AG09319 (cell line): Measurements from ENCODE around the gene NDST3.
"Not testable (repeated sequence)": the region's sequence is repeated elsewhere in the genome, so short reads cannot be mapped to it uniquely, and the experiment has no call there.

Source experiments
- DNase-seq: peaks from one replicate; pipeline ENCODE4 v3.0.0-alpha.2; 2010; ENCODE audit warnings: low read depth; ENCODE audit errors: extremely low read depth
- TF ChIP-seq, protein P1 (sequence below): IDR thresholded peaks from 2 replicates; pipeline ENCODE4 v1.5.1; 2011; ENCODE audit warnings: low read depth, mild to moderate bottlenecking, inconsistent platforms, low read length, moderate library complexity

NDST3 gene

GRCh38 chr4:118249890-118250289 is 215.6 kb downstream of the NDST3 start:
- DNase-seq = no peak
- TF ChIP-seq, protein P1, sequence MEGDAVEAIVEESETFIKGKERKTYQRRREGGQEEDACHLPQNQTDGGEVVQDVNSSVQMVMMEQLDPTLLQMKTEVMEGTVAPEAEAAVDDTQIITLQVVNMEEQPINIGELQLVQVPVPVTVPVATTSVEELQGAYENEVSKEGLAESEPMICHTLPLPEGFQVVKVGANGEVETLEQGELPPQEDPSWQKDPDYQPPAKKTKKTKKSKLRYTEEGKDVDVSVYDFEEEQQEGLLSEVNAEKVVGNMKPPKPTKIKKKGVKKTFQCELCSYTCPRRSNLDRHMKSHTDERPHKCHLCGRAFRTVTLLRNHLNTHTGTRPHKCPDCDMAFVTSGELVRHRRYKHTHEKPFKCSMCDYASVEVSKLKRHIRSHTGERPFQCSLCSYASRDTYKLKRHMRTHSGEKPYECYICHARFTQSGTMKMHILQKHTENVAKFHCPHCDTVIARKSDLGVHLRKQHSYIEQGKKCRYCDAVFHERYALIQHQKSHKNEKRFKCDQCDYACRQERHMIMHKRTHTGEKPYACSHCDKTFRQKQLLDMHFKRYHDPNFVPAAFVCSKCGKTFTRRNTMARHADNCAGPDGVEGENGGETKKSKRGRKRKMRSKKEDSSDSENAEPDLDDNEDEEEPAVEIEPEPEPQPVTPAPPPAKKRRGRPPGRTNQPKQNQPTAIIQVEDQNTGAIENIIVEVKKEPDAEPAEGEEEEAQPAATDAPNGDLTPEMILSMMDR = no peak

DNA sequence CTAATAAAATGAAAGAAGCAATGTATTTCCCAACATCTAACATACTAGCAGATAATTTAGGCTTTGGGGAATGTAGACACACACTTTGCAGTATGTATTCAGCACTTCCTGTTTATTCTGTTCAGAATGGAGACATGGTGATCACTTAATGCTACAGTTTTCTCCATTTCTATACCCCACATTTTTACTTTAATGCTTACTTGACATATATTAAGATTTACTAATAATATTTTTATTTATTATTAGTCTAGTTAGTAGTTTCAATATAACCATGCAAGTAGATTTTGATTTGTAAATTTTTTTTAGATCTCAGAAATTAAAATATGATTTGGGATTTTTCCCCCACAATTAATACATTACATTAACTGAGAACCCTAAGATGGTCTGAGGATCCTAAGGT is 220.1 kb downstream of the NDST3 start:
- no peak for DNase-seq
- TF ChIP-seq, protein P1 = no peak

DNA sequence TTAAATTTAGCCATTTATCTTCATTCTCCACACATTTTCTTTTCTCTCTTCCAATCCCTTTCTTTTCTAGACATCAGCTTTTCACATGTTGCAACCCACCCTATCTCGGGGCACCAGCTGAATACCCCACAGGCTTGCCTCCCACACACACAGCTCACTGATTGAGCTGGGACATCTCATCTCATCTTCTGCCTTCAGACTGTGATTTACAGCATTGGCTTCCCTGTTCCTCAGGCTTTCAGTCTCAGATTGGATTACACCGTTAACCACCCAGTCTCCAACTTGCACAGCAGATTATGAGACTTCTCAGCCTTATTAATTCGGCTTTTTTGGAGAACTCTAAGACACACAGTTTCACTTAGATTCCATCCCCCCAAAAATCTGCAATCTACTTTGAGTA is 224.8 kb downstream of the NDST3 start:
- TF ChIP-seq, protein P1 = no peak
- DNase-seq = no peak

DNA sequence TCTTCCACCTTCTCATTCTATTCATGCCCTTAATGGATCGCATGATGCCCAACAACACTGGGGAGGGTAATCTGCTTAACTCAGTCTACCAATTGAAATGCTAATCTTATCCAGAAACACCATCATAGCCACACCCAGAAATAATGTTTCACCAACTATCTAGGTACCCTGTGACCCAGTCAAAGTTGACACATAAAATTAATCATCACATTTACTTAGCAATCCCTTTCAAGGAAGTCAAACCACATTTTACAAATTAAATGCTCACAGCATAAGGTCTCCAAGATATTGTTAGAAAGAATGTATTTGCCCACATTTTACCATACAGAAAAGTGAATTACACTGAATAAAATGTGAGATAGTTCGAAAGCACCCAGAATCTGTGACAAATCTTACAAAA is 226.0 kb downstream of the NDST3 start:
- no peak for DNase-seq
- TF ChIP-seq, protein P1 = no peak

GRCh38 chr4:118264096-118264495 is 229.8 kb downstream of the NDST3 start:
- DNase-seq = no peak
- TF ChIP-seq, protein P1 = no peak

DNA sequence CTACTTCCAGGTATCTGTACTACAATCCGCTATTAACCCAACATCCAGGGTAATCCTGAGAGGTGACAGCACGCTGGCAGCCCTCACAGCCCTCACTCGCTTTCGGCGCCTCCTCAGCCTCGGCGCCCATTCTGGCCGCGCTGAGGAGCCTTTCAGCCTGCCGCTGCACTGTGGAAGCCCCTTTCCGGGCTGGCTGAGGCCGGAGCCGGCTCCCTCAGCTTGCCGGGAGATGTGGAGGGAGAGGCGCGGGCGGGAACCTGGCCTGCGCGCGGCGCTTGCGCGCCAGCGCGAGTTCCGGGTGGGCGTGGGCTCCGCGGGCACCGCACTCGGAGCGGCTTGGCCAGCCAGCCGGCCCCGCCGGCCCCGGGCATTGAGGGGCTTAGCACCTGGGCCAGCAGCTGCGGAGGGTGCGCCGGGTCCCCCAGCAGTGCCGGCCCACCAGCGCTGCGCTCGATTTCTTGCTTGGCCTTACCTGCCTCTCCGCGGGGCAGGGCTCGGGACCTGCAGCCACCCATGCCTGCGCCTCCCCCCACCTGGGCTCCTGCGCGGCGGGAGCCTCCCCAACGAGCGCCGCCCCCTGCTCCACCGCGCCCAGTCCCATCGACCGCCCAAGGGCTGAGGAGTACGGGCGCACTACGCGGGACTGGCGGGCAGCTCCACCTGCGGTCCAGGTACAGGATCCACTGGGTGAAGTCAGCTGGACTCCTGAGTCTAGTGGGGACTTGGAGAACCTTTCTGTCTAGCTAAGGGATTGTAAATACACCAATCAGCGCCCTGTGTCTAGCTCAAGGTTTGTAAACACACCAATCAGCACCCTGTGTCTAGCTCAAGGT is 231.2 kb downstream of the NDST3 start:
- TF ChIP-seq, protein P1 = no peak
- no peak for DNase-seq

DNA sequence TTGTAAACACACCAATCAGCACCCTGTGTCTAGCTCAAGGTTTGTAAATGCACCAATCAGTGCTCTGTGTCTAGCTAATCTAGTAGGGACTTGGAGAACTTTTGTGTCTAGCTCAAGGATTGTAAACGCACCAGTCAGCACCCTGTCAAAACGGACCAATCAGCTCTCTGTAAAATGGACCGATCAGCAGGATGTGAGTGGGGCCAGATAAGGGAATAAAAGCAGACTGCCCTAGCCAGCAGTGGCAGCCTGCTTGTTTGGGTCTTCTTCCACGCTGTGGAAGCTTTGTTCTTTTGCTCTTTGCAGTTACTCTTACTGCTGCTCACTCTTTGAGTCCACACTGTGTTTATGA is 231.8 kb downstream of the NDST3 start:
- not testable (repeated sequence) for DNase-seq

- TF ChIP-seq, protein P1 = no peak
- DNase-seq = no peak
Measured at GRCh38 chr4:118268780-118269179, 234.5 kb downstream of the NDST3 start.
